CD1c-positive myeloid dendritic cell (primary cell): Measurements from ENCODE around the gene GNA14.
"Not testable (repeated sequence)": the region's sequence is repeated elsewhere in the genome, so short reads cannot be mapped to it uniquely, and the experiment has no call there.

Experiments used
- DNase-seq: peaks from one replicate; pipeline ENCODE4 v3.0.0-alpha.2; 2016; ENCODE audit errors: extremely low spot score

Gene GNA14

GRCh38 chr9:77534376-77535057 lies 113.6 kb downstream of the GNA14 start:
- no peak for DNase-seq

GRCh38 chr9:77533671-77534070 lies 114.5 kb downstream of the GNA14 start:
- no peak for DNase-seq

DNA sequence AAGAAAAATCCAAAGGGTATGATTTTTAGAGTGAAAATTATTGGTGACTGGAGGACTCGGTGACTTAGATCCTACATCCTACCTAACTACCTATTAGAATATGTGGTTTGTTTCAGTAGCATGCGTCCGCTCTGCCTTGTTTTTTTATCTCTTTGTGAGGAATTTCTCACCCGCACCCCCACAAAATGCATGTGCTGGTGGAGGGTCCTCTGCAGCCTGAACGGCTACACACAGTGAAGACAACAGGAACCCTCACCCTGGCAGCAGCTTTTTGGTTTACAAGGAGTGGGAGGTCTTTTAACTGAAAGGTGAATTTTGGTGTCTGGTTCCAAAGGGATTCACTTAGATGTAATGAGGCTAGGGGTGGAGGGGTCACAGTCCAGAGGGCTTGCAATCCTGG lies 115.5 kb downstream of the GNA14 start:
- no peak for DNase-seq

DNA sequence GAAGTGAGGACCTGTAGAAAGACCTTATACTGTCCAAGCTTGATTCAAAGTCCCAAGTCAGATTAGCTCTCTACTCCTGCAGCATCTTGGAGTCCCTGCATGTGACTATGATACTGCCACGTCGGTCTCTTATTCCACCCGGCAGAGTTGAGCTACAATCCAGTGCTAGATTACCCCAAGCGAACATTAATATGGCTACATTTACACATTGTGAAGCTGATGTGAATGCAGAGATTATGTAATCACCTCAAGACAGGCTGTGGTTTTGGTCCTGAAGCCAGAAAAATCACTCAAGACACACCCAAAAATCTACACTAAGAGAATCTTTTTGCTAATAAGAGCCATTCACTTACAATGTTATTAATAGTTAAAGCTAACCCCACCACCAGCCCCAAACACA lies 116.7 kb downstream of the GNA14 start:
- DNase-seq: no peak

- no peak for DNase-seq
Observed at GRCh38 chr9:77523891-77524290, 124.2 kb downstream of the GNA14 start.

- DNase-seq: no peak
Observed at GRCh38 chr9:77521091-77521490, 127.0 kb downstream of the GNA14 start.

DNA sequence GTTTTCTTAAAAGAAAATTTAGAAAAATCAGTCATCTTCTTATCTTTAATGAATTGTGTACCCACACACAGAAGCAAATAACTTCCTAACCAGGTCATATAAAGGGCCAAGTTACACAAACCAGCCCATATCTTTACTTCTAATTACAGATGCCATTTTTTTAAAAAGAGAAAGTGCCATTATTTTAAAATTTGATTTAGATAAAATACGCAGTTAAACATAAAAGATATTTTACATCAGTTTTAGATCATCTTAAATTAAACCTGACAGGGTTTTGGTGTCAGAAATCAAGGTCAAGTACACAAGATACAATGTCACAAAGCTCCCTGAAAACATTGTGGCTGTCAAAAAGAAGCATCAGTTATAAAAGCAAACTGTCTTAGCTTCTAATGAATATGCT lies 129.4 kb downstream of the GNA14 start:
- DNase-seq: no peak

- DNase-seq: no peak
Observed at GRCh38 chr9:77516781-77517180, 131.3 kb downstream of the GNA14 start.

DNA sequence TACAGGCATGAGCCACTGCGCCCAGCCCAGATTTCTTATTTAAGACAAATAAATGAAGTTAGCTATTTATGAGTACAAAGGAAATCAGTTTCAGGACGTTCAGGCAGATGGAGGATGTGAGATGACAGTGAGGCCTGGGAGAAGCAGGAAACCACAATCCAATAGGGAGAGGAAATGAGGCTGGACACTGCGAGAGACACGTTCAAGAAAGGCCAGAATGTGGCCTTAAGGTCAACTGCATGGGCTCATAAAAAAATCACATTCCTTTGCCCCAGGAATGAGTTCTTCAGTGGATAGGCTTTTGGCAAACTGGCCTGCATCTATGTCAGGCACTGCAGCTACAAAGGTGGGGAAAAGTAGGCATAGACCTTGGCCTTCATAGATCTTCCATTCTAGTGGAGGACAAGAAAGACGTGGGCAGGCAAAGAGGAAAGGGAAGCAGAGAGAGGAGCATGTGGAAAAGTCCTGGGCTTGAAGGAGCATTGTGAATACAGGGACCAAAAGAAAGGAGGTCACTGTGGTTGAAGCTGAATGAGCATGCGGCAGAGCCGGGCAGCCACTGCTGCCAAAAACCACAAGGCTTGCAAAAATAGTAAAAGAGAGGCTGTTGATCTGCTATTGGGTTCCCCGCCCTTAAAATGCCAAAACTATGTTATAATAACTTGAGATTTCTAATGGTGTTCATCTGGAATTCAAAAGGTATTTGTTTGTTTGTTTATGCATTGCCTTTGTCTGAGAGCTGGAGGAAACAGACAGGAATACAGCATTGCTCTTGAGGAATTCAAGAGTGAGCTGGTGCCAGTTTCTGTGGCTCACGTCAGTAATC lies 133.0 kb downstream of the GNA14 start:
- no peak for DNase-seq

DNA sequence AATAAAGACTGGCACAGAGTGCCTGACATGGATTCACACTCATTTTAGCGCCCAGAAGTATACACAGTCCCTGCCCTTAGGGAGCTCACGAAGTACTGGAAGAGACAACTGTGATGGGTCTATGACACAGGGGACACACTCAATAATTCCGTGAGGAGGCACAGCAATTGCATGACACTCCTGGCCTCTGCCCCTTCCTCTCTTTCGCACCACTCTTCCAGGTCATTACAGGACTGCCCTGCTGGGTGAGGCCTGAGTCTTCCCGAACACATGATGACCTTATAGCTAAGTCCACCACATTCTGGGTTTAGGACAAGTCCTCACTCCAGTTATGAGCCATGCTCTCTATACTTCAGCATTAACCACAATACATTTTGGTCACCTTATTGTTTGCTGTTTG lies 134.7 kb downstream of the GNA14 start:
- DNase-seq: no peak

- DNase-seq: no peak
Observed at GRCh38 chr9:77512876-77513275, 135.2 kb downstream of the GNA14 start.

DNA sequence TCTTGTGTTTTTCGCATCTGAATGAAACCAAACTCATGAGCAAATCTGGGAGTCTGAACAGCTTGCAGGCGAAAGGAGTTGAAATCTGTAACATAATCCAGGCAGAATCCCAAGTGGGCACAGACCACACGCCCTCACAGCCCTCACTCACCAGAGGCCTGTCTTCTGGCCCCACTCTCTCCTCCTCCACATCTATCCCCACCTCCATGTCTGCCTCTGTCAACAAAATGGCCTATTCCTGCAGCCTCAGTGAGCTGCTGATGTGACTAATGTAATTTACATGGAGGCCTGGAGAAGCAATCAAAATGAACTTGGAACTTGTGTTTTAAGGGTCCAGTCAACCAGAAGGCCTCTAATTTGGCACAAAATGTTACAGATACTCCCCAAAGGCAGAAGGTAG lies 136.6 kb downstream of the GNA14 start:
- no peak for DNase-seq

- DNase-seq: no peak
Observed at GRCh38 chr9:77510666-77511065, 137.5 kb downstream of the GNA14 start.

DNA sequence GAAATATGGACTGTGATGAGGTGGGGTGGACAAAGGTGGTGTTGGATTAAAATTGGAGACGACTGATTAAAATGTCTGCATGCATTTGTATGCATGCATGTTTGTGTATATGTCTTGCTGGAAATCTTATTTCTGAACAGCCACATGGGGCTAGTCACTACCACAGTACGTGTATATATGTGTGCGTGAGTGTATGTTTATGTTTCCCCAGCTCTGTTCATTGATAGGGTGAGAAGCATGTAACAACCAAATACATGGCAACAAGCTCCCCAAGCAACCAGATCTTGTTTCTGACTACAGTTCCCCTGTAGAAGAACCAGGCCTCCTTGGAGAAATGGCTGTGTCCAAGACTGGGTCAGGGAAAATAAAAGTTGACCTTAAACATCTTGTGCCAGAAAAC lies 139.7 kb downstream of the GNA14 start:
- no peak for DNase-seq

DNA sequence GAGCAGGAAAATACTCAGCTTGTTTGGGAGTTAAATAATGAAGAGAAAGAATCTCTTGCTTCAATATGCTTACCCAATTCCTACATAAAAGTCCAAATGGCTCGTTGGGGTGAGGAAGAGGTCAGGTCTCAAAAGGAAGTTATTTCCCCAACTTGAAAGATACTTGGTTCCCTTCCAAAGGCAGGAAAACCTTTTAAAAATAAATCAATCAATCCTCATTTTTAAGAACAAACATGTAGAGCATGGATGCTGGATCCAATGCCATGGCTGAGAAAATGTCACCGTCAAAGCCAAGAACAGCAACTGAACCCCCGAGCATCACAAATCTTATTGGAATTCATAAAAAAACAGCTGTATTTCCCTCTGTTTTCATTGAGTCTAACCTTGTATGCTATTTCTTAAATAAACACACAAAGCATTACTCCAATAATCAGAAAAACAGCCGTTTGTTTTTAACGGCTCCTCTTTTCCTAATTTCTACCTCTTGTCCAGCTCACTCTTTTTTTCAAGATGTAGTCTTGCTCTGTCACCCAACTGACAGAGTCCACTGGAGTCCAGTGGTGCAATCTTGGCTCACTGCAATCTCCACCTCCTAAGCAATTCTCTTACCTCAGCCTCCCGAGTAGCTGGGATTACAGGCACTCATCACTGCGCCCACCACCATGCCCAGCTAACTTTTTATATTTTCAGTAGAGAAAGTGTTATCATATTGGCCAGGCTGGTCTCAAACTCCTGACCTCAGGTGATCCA lies 140.7 kb downstream of the GNA14 start:
- no peak for DNase-seq

- no peak for DNase-seq
Observed at GRCh38 chr9:77505232-77505631, 142.9 kb downstream of the GNA14 start.

- DNase-seq: peak; percentile 37
Observed at GRCh38 chr9:77502568-77502967, 145.6 kb downstream of the GNA14 start.

DNA sequence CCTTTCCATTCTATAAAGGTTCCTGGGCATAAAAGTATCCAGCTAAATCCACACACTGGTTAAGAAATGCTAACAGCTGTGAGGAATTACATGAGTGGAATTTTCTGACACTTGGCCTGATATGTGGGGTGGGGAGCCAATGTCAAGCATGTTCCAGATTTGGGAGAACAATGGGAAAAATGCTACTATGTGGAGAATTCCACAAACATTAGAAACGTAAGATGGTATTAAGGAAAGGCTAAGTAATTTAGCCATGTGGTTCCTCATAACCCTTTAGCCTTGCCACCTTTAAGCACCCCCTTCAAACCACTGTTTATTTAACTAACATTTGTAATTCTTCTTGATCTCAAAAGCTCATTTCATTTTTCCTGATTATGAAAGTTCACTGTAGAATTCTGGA lies 149.2 kb downstream of the GNA14 start:
- DNase-seq: no peak

- DNase-seq: no peak
Observed at GRCh38 chr9:77497322-77498198, 150.6 kb downstream of the GNA14 start.

GRCh38 chr9:77495834-77496671 lies 152.1 kb downstream of the GNA14 start:
- no peak for DNase-seq

GRCh38 chr9:77490279-77490678 lies 157.8 kb downstream of the GNA14 start:
- not testable (repeated sequence) for DNase-seq
